Peyer's patch (tissue), 4 donors: ENCODE results near the gene PLA2G2F. TPM values are rescaled to one million over a fixed set of nuclear protein-coding genes. Genes with fewer than 3 reads are reported as not detected.

ENCODE experiments used
- DNase-seq, 3 donors: peaks; one replicate each; pipeline ENCODE4 v3.0.0-alpha.2; 2017 to 2019
- H3K27ac ChIP-seq, 4 donors: fragments of 200-600 bp; sonication (generic); one replicate each; pipeline ENCODE4 v1.5.1; 2016 to 2019
- H3K27me3 ChIP-seq, 2 donors: fragments of 200-600 bp; sonication (generic); one replicate each; pipeline ENCODE4 v1.5.1; 2019
- H3K36me3 ChIP-seq, 3 donors: fragments of 200-600 bp; sonication (generic); one replicate each; pipeline ENCODE4 v1.5.1; 2016 to 2019
- H3K4me1 ChIP-seq, 4 donors: fragments of 200-600 bp; sonication (generic); one replicate each; pipeline ENCODE4 v1.5.1; 2016 to 2019
- H3K4me3 ChIP-seq, 4 donors: fragments of 200-600 bp; sonication (generic); 1 replicate in 3 of 4; 2 replicates in 1 of 4; pipeline ENCODE4 v1.5.1; 2016 to 2019; ENCODE audit warnings: mild to moderate bottlenecking in 1 of 4
- H3K9me3 ChIP-seq, 4 donors: fragments of 200-600 bp; sonication (generic); one replicate each; pipeline ENCODE4 v1.5.1; 2016 to 2019; ENCODE audit warnings: mild to moderate bottlenecking in 1 of 4
- CTCF ChIP-seq, 6 experiments: fragments of 450-650 bp in 4 of 6; fragments of 200-600 bp in 2 of 6; sonication (generic) in 1 of 6; IDR thresholded peaks; one replicate each; pipeline ENCODE4 v1.5.1; 2017 to 2019; ENCODE audit warnings: antibody characterized with exemption in 6 of 6, mild to moderate bottlenecking in 3 of 6, moderate library complexity in 1 of 6
- POLR2A ChIP-seq, 2 donors: fragments of 450-650 bp; IDR thresholded peaks; one replicate each; pipeline ENCODE4 v1.5.1; 2017; ENCODE audit warnings: antibody characterized with exemption in 2 of 2, mild to moderate bottlenecking in 2 of 2, moderate library complexity in 2 of 2
- total RNA-seq, 4 donors: library from RNA; depleted of rRNA; stranded (reverse); fragments of >200 nt; gene quantifications; one replicate each; pipeline ENCODE4 v1.1.0, GENCODE V29; 2016

PLA2G2F gene
- total RNA-seq, 4 donors from 2014 or later: 0.27 to 0.35 TPM; not detected in 2

GRCh38 chr1:20134995-20135394 lies 4.1 kb upstream of the PLA2G2F start:
- no peak overlapping the region for H3K4me3 ChIP-seq
- no peaks in the 10 kb centered on the region for H3K9me3 ChIP-seq
- H3K27me3 ChIP-seq: no peaks in the 10 kb centered on the region
- no peaks in the 10 kb centered on the region for H3K4me1 ChIP-seq
- H3K36me3 ChIP-seq: no peaks in the 10 kb centered on the region
- no peak overlapping the region for H3K27ac ChIP-seq
- no peak for DNase-seq
- TF ChIP-seq POLR2A (IDR thresholded peaks at IDR 0.05) (no peak), CTCF (IDR thresholded peaks at IDR 0.05) (no peak)

GRCh38 chr1:20136249-20136648 lies 2.9 kb upstream of the PLA2G2F start:
- TF ChIP-seq POLR2A (IDR thresholded peaks at IDR 0.05) (no peak), CTCF (IDR thresholded peaks at IDR 0.05) (no peak)
- no peaks in the 10 kb centered on the region for H3K9me3 ChIP-seq
- H3K27me3 ChIP-seq: no peaks in the 10 kb centered on the region
- H3K4me1 ChIP-seq: no peaks in the 10 kb centered on the region
- DNase-seq: no peak
- no peaks in the 10 kb centered on the region for H3K36me3 ChIP-seq
- H3K27ac ChIP-seq: no peak overlapping the region
- H3K4me3 ChIP-seq: no peak overlapping the region

- H3K27ac ChIP-seq: no peak overlapping the region
- H3K4me3 ChIP-seq: no peak overlapping the region
- no peaks in the 10 kb centered on the region for H3K27me3 ChIP-seq
- no peaks in the 10 kb centered on the region for H3K4me1 ChIP-seq
- TF ChIP-seq POLR2A (IDR thresholded peaks at IDR 0.05) (no peak), CTCF (IDR thresholded peaks at IDR 0.05) (no peak)
- DNase-seq: no peak
- H3K9me3 ChIP-seq: no peaks in the 10 kb centered on the region
- no peaks in the 10 kb centered on the region for H3K36me3 ChIP-seq
Observed at GRCh38 chr1:20137055-20137454, 2.1 kb upstream of the PLA2G2F start.

GRCh38 chr1:20137604-20138003 lies 1.5 kb upstream of the PLA2G2F start:
- no peaks in the 10 kb centered on the region for H3K9me3 ChIP-seq
- DNase-seq: no peak
- no peaks in the 10 kb centered on the region for H3K4me1 ChIP-seq
- H3K27me3 ChIP-seq: no peaks in the 10 kb centered on the region
- H3K4me3 ChIP-seq: no peak overlapping the region
- no peak overlapping the region for H3K27ac ChIP-seq
- no peak for TF ChIP-seq CTCF (IDR thresholded peaks at IDR 0.05)
- no peak for TF ChIP-seq POLR2A (IDR thresholded peaks at IDR 0.05)
- H3K36me3 ChIP-seq: no peaks in the 10 kb centered on the region

GRCh38 chr1:20138346-20138745 lies 777 bp upstream of the PLA2G2F start:
- DNase-seq: no peak
- Histone ChIP-seq H3K4me1 (no peaks in the 10 kb centered on the region), H3K27me3 (no peaks in the 10 kb centered on the region), H3K27ac (no peak overlapping the region), H3K9me3 (no peaks in the 10 kb centered on the region), H3K4me3 (no peak overlapping the region), H3K36me3 (no peaks in the 10 kb centered on the region)
- no peak for TF ChIP-seq POLR2A (IDR thresholded peaks at IDR 0.05)
- no peak for TF ChIP-seq CTCF (IDR thresholded peaks at IDR 0.05)
